GM19035 (cell line): ENCODE data around the gene PKIG.
"Not testable (repeated sequence)": the region's sequence is repeated elsewhere in the genome, so short reads cannot be mapped to it uniquely, and the experiment has no call there.

Experiments used
- ATAC-seq: cut with Tn5 transposase; IDR thresholded peaks from one replicate; pipeline ENCODE4 v1.9.1; 2021; ENCODE audit not compliant: unreplicated experiment

Gene PKIG

DNA sequence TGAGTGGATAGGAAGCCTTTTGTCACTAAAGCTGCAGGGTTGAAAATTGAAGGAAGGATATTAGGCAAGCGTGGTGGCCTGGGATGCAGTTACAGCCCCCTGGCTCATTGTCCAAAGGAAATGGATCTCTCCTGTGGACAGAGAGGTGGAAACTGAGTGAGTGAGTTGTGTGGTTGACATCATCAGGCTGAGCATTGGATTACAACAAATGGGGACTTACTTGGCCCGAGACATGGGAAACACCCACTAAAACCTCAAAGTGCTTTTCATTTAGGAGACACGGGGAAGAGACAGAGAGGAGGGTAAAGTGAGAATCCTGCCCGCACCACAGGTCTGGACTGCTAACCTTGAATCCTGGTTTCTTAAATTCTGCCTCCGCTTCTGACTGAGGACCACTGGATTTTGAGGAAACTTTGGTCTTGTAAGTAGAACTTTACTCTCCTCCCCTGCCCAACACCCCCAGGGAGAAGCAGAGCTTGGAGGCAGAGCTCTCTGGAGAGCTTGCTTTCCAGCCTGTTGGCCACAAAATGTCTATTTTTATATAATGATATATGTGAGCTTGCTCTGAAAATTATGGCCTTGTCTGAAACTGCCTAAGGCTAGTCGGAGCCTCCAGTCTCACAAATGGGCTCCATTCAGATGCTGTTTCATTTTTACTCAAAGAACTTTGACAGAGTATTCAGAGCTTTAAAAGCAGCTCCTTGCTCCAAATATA is at the start of gene PKIG:
TSS of gene PKIG (plus strand) at position 269 of the 715 bp plus-strand sequence. CDS start 31,978 bp downstream, outside the sequence.
- no peak for ATAC-seq

DNA sequence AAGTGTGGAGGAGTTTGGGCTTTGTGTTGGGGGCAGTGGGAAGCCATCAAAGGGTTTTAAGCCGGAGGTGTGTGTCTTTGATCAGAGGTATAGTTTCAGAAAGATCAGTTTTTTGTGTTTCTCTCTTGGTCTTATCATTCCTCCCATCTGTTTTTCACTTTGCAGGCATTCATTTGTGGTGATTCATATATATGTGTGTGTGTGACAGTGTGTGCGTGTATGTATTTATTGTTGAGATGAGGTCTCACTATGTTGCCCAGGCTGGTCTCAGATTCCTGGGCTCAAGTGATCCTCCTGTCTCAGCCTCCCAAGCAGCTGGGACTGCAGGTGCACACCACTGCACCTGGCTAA is 49.4 kb upstream of the PKIG start:
- no peak for ATAC-seq

DNA sequence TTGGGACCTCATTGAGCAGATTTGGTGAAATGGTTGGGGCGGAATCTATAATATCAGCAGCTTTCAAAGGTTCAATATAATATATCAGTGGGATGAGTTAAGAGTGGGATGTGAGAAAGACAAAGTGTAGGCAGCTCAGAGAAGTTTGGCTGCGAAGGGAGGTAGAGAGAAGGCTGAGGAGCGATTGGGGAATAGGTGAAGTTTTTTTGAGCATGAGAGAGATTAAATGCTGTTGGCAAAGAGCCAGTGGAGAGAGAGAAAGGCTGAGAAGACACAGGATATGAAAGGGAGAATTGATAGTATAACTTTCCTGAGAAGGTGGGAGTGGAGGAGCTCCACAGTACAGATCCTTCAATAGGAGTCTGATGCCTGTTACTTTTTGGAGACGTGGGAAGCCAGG is 48.5 kb upstream of the PKIG start:
- ATAC-seq = no peak

DNA sequence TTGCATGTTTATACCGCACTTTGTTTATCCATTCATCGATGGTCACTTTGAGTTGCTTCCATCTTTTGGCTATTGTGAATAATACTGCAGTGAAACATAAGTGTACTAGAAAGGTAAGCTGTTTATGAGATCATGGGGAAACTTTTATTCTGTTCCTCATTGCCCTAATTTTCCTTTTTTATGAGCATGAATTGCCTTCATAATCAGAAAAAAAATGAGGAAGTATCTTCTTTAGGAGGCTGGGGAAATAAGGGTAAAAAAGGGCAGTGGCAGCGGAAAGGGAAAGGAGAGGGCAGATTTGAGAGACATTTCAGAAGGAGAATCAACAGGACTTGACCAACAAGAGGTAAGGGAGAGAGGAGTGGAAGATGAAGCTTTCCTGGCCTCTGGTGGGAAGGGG is 46.2 kb upstream of the PKIG start:
- ATAC-seq = no peak

DNA sequence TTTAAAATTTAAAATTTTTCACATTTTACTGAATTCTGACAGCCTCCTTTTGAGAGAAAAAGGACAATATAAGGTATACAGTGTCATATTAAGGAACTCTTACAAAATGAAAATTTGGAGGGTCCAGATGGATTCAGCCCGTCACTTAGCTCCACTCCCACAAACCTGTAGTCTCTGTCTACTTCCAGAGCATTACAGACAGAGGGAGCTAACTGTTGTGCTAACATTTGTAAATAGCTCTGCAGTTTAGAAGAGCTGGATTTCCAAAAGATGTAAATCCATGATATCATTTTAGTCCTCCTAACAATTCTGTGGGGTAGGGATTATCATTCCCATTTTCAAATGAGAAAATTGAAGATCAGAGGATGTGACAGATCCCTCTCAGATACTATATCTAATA is 44.4 kb upstream of the PKIG start:
- ATAC-seq = no peak

DNA sequence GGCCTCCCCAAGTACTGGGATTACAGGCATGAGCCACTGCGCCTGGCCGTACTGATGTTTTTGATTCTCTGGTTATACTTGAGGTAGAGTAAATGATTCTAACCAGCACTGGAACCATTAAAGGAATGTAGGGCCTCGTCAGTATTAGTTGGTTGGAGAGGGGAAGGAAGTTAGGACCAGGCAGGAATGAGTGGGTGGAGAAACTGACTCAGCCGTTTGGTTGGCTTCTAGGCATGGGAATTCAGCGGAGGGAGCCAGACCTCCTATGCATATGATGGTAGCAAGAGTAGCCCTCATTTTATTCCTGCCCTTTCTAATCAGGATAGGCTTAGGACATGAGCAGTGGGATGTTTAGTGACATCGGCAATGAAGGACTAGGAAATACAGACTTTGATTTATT is 41.5 kb upstream of the PKIG start:
- no peak for ATAC-seq

DNA sequence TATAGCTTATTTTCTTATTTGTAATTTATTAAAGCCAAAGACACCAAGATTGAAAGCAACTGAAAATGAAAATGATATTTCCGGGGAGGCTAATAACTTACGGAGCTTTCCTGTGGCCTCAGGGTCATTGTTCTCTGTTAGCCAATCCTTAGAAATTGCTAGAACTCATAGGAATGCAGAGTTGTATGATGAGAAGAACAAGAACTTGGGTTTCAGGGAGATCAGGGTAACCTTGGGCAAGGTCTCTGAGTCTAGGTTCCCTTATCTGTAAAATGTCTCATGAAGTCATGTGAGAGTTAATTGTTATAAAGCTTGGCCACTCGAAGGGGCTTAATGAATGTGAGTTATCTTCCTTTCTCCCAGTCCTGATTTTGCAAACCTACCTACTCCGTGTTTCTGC is 40.4 kb upstream of the PKIG start:
- no peak for ATAC-seq

DNA sequence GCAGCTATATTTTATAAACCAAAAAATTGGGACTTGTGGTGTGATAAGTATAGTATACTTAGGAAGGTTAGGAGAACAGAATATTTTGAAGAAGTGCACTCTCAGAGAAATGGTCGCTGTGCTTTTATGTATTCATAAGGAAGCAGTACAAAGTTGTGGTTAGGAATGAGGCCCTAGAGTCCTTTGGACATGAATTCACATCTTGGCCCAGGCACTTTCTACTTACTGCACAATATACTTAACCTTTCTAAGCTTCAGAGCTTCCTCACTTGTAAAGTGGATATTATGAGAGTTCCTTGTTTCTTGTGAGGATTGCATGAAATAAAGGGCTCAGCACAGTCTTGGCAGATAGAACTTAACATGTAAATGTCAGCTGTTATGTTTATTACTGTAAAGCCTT is 39.5 kb upstream of the PKIG start:
- ATAC-seq = no peak

DNA sequence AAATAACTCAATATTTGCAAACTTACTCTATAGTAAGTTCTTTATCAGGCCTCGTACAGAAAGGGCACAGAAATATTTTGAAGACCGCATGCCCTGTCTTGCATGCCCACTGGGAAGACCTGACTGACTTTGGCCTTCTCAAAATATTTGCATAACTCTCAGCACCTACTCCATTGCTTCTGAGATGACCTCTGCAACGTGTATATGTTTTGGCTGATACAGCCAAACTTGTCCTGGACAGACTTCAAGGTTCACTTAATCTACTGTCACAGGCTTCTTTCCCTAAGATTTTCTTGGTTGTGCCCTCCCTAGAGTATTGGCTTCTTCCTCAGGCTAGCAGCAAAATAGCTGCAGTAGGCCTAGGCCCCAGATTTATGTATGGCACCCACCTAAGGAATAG is 39.0 kb upstream of the PKIG start:
- ATAC-seq = no peak

DNA sequence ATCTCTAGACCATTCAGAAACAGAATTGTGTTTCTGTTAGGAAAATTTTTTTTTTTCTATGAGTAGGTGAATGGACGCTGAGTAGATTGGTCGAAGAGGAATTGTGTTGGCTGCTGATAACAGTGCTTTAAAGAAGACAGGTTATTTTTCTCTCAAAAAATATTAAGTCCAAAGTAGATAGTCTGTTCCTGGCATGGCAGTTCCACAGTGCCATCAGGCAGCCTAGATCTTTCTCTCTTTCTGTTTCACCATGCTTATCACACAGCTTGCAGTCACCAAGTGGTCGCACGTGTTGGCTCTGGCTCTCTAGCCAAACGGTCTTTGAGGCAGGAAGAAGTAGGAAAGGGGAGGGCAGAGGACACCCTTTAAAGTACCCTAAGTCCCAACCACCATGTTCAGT is 38.1 kb upstream of the PKIG start:
- ATAC-seq = no peak

DNA sequence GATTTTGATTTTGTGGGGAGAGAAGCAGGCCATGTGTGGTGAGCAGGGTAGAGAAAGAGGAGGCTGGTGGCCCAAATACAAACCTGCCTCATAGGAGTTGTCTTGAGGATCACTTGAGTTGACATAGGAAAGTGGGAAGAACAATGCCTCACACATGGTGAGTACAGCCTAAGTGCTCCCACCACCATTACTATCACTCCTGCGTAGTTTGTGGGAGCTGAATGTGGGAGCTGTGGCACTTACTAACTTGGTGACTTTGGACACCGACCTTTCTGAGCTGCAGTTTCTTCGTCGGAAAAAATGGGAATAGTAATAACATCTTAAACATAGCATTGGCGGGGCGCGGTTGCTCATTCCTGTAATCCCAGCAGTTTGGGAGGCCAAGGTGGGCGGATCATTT is 35.0 kb upstream of the PKIG start:
- no peak for ATAC-seq

DNA sequence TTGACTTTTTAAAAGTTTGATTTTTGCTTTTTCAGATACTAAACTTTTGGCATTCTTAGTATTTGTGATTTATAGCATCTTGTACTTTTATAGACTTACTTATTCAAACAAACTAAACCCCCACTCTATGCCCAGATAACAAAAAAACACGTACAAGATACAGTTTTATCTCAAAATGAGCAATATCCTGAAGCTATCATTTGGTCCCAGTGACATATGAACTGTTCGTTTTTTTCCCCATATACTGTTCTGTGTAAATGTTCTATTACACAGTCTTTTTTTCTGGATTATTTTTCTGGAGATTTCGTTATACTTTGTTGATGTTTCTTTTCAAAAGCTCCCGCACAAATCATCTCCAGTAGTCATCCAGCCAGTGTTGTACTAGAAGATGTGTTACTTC is 33.3 kb upstream of the PKIG start:
- no peak for ATAC-seq

DNA sequence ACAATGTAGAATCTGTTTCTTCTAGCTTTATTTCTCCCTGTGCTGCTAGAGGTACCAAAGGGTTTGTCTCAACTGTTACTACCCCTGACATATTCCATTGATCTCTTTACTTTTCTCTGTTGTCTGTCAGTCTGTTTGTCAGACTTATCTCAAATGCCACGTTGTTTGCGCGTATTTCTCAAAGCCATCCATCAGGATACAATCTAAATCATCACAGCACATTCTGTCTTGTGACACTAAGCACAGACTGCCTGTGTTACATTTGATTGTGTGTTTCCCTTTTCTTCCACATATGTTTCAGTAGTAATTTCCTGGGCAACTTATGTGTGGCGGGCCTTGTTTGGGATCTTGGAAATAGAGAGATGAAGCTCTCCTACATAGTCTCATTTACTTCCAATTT is 30.3 kb upstream of the PKIG start:
- no peak for ATAC-seq

DNA sequence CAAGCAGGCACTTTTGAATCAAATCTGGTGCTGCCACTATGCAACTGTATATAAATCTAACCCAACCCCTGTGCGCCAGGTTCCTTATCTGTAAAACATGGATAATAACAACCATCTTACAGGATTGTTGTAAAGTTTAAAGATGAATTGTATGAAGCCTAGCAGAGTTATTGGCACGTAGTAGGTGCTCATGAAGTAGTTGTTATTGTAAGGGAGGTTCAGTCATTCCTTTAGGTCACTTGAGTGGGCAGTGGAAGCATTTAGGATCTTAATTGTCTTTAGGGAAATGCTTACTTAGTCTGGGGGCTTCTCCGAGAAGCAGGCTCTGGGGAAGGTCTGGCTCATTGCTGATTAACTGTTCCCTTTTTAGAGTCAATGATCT is 29.8 kb upstream of the PKIG start:
- no peak for ATAC-seq

DNA sequence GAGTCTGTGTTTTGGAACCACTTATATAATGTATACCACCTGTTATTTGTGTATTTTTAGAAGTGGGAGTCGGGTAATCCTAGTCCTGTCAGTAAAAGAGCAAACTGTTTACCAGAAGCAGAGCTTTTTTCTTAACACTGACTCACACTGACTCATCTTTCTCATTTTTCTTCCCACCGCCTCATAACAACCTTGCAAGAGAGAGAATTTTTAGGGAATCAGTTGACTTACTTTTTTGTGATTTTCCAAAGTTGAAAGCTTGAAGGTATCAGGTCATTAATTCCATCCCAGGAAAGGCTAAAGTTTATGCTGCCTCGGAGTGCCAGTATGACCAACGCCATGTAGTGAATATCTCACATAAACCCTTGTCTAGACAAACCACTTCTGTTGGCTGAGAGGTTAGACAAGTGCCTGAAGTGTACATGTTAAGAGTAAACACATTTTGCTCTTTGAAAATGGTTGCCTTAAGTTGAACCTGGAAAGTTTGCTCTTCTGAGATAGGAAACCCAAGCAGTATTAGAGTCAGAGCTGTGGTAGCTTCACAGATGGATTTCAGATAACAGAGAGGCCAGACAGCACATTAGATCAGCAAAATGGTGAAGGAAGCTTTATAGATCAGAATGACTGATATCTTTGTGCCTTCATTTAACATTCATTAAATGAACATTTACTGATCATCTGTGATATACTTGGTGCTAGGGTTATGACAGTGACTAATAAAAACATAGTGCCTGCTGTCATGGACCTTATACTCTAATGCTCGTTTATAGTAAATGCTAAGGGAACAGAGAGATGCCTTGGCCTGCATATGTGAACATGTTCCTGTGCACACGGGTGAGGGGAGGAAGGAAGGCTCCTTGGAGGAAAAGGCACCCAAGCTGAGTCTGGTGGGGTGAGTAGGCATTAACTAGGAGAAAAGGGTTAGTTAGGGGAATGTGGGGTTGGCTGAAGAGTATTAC is 29.1 kb upstream of the PKIG start:
- ATAC-seq = no peak

DNA sequence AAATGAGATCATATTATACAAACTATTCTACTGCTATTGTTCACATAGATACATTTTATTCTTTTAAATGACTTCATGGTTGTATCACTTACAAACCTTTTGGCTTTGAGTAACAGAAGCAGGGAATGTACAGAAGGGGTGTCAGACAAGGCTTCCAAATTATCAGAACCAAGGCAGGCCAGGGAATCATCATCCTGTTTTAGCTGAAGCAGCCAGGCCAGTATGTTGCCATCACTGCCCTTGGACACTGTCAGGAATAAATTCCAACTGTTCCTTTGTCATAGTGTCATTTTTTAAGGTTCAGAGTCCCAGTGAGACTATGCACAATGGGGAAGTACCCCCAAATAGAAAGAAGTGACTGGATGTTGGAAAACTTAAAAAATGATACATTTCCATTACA is 23.1 kb upstream of the PKIG start:
- no peak for ATAC-seq

DNA sequence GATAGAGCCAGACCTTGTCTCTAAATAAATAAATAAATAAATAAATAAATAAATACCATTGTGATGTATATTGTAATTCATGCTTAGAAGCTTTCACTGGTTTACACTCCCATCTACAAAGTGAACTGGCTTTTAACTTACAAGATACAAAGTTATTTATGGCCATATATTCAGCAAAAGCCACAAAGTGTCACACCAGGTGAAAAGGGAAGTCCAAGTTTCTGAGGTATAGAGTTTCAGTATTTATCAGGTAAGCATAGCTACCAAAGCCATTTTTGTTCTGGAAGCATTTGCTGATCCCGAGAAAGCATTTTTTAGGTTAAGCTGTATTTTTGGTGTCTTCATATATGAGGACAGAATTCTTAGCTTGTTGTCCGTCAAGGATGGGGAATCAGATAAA is 22.1 kb upstream of the PKIG start:
- no peak for ATAC-seq

DNA sequence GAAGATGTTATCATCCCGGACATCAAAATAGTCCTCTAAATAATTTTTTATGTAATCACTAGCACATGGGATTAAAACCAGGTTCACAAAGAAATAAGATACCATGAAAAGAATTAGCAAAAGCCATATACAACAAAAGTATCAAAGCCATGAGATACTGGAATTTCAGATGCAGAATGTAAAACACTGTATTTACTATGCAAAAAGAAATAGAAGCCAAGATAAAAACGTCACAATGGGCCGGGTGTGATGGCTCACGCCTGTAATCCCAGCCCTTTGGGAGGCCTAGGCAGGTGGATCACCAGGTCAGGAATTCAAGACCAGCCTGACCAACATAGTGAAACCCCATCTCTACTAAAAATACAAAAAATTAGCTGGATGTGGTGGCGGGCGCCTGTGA is 21.6 kb upstream of the PKIG start:
- ATAC-seq = not testable (repeated sequence)

DNA sequence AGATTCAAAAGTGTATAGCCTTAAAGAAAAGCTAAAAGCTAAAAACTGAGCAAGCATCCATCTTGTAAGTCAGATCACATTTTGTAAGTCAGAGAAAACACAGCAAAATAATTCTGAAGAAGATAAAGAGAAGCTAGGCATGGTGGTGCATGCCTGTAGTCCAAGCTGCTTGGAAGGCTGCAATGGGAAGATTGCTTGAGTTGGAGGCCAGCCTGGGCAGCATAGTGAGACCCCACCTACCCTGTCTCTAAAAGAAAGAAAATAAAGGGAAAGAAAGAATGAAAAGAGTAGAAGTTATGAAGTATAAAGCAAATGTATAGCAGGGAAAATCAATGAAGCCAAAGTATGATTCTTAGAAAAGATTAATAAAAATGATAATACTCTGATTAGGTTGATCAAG is 20.5 kb upstream of the PKIG start:
- ATAC-seq = no peak

DNA sequence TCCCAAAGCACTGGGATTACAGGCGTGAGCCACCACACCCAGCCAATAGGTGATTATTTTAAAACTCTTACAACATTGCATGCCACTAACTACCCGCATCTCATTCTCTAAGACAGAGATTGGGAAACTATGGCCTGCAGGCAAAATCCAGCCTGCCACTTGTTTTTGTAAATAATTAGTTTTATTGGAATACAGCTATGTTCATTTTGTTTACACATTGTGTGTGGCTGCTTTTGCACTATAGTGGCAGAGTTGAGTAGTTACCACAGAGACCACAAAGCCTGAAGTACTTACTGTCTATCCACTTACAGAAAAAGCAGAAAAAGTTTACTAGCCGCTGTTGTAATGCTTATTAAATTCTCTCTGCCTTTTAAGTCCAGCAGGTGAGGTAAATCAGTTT is 16.4 kb upstream of the PKIG start:
- ATAC-seq = no peak

DNA sequence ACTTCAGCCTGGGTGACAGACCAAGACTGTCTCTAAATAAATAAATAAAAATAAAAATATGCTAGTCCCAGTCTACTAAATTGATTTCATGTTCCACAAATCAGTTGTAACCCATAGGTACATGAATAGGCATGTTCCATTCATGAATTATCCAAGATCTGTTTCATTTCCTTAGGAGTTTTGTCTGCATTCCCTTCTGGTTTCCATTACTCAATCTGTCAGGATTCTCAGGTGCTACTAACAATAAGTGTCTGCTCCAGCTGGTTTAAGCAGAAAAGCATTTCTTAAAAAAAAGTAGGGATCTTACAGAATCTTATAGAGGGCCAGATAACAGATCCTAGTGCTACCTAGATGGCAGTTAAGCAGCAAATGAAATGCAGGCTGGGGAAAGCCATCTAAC is 15.6 kb upstream of the PKIG start:
- ATAC-seq = no peak

DNA sequence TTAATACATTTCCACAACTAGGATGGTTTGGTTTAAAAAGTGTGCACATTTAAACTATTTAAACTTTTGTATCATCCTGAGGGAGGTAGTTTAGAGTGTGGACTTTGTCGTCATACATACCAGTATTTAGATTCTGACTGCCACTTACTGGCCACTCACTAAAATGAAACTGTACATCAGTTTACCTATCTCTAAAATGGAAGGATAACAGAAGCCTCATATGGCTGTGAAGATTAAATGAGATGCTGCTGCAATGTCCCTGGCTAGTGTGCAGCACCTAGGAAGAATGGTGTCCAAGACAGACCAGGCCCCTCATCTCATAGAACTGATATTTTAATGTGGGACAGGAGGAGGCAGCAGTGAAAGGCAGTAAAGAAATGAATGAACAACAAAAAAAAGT is 12.0 kb upstream of the PKIG start:
- no peak for ATAC-seq
